Parathyroid adenoma (tissue), 2 donors: ENCODE data around the gene ARAP2.

Experiments
- H2AFZ ChIP-seq: fragments of 300-600 bp; sonication (generic); one replicate; pipeline ENCODE4 v1.7.0; 2017; ENCODE audit warnings: antibody characterized with exemption, mild to moderate bottlenecking
- H3K27ac ChIP-seq: fragments of 300-600 bp; sonication (generic); one replicate; pipeline ENCODE4 v1.7.0; 2017
- H3K27me3 ChIP-seq: fragments of 300-600 bp; sonication (generic); one replicate; pipeline ENCODE4 v1.7.0; 2017; ENCODE audit warnings: low read length; ENCODE audit not compliant: control insufficient read depth, insufficient read depth
- H3K36me3 ChIP-seq: fragments of 300-600 bp; sonication (generic); one replicate; pipeline ENCODE4 v1.7.0; 2017; ENCODE audit warnings: low read length; ENCODE audit not compliant: control insufficient read depth, insufficient read depth
- H3K4me1 ChIP-seq: fragments of 300-600 bp; sonication (generic); one replicate; pipeline ENCODE4 v1.7.0; 2017; ENCODE audit warnings: control low read depth
- H3K4me2 ChIP-seq: fragments of 300-600 bp; sonication (generic); one replicate; pipeline ENCODE4 v1.7.0; 2017; ENCODE audit warnings: low read length
- H3K4me3 ChIP-seq: fragments of 300-600 bp; sonication (generic); one replicate; pipeline ENCODE4 v1.7.0; 2017; ENCODE audit warnings: low read depth, low read length
- H3K79me2 ChIP-seq: fragments of 300-600 bp; sonication (generic); one replicate; pipeline ENCODE4 v1.7.0; 2017; ENCODE audit warnings: control low read depth
- H3K9ac ChIP-seq: fragments of 300-600 bp; sonication (generic); one replicate; pipeline ENCODE4 v1.7.0; 2017; ENCODE audit warnings: mild to moderate bottlenecking
- H3K9me3 ChIP-seq: fragments of 300-600 bp; sonication (generic); one replicate; pipeline ENCODE4 v1.7.0; 2017; ENCODE audit warnings: low read length; ENCODE audit not compliant: control insufficient read depth
- CTCF ChIP-seq: fragments of 300-600 bp; sonication (generic); IDR thresholded peaks from one replicate; pipeline ENCODE4 v1.7.0; 2017; ENCODE audit warnings: antibody characterized with exemption, mild to moderate bottlenecking
- donor health status: primary hyperparathyroidism.

Gene ARAP2

GRCh38 chr4:36224972-36225903 lies 19.1 kb downstream of the ARAP2 start:
- H3K27ac ChIP-seq: no peak overlapping the region
- H3K4me2 ChIP-seq: no peak overlapping the region
- H3K9ac ChIP-seq: no peak overlapping the region

GRCh38 chr4:36222702-36223101 lies 21.6 kb downstream of the ARAP2 start:
- Histone ChIP-seq H3K4me1 (no peaks in the 10 kb centered on the region), H3K27me3 (no peaks in the 10 kb centered on the region), H3K4me3 (no peak overlapping the region), H3K9me3 (no peaks in the 10 kb centered on the region), H3K9ac (no peak overlapping the region), H3K79me2 (no peaks in the 10 kb centered on the region), H3K4me2 (no peak overlapping the region), H3K27ac (no peak overlapping the region), H3K36me3 (no peaks in the 10 kb centered on the region), H2AFZ (no peak overlapping the region)
- TF ChIP-seq CTCF: no peak

More at GRCh38 chr4:36224972-36225903, 19.1 kb downstream of the ARAP2 start:
- H3K36me3 ChIP-seq: no peaks in the 10 kb centered on the region
- no peaks in the 10 kb centered on the region for H3K27me3 ChIP-seq
- H3K4me1 ChIP-seq: no peaks in the 10 kb centered on the region
- no peak overlapping the region for H3K4me3 ChIP-seq
- H3K9me3 ChIP-seq: no peaks in the 10 kb centered on the region
- no peak overlapping the region for H2AFZ ChIP-seq
- TF ChIP-seq CTCF: no peak
- H3K79me2 ChIP-seq: no peaks in the 10 kb centered on the region

GRCh38 chr4:36220776-36221175 lies 23.5 kb downstream of the ARAP2 start:
- no peaks in the 10 kb centered on the region for H3K79me2 ChIP-seq
- H3K9ac ChIP-seq: no peak overlapping the region
- H2AFZ ChIP-seq: no peak overlapping the region
- no peaks in the 10 kb centered on the region for H3K9me3 ChIP-seq
- no peak for TF ChIP-seq CTCF
- no peaks in the 10 kb centered on the region for H3K27me3 ChIP-seq
- no peaks in the 10 kb centered on the region for H3K4me1 ChIP-seq
- H3K27ac ChIP-seq: no peak overlapping the region
- H3K4me3 ChIP-seq: no peak overlapping the region
- no peaks in the 10 kb centered on the region for H3K36me3 ChIP-seq
- no peak overlapping the region for H3K4me2 ChIP-seq

- Histone ChIP-seq H3K27me3 (no peaks in the 10 kb centered on the region), H3K9me3 (no peaks in the 10 kb centered on the region), H3K4me2 (no peak overlapping the region), H2AFZ (no peak overlapping the region), H3K4me3 (no peak overlapping the region), H3K27ac (no peak overlapping the region), H3K9ac (no peak overlapping the region), H3K4me1 (no peaks in the 10 kb centered on the region), H3K36me3 (no peaks in the 10 kb centered on the region), H3K79me2 (no peaks in the 10 kb centered on the region)
- TF ChIP-seq CTCF: no peak
Measured at GRCh38 chr4:36218121-36218520, 26.2 kb downstream of the ARAP2 start.

GRCh38 chr4:36215627-36216026 lies 28.7 kb downstream of the ARAP2 start:
- Histone ChIP-seq H3K4me3 (no peak overlapping the region), H3K27me3 (no peaks in the 10 kb centered on the region), H3K36me3 (no peaks in the 10 kb centered on the region), H3K9me3 (no peaks in the 10 kb centered on the region), H2AFZ (no peak overlapping the region), H3K4me1 (no peaks in the 10 kb centered on the region), H3K9ac (no peak overlapping the region), H3K27ac (no peak overlapping the region), H3K4me2 (no peak overlapping the region), H3K79me2 (no peaks in the 10 kb centered on the region)
- no peak for TF ChIP-seq CTCF
